ENCODE results near the gene ICOS.

Gene ICOS

DNA sequence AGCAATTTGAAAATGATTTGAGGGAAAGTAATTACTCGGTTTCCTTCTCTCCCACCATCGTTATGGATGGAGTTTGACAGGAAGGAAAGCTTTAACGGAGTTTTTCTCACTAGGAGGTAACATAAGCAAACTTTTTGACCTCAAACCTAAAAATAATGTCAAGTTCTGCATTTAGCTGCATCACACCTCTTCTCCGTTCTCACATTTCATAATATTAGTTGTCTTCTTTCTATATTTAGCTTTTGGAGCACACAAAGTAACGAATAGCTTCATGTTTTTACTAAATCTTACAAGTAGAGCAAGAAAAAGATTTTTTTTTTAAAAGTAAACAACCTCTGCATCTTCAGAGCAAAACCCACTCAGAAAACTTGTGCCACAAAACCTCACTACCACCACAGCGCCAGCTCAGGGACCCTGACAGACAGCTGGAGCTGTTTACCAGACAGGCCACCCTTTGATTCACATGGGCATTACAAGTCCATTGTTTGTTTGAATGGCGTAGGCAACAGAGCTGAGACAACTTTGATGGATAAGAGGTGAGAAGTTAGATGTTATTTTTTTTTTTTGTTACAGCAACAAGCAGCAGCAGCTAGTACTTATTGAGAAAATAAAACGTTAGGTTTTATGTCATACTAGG, 21.9 kb upstream of the ICOS start:
- TF ChIP-seq ESRRG (CRISPR knock-in tag; IDR thresholded peaks at IDR 0.05) (no peak), ZFP3 (CRISPR knock-in tag; IDR thresholded peaks at IDR 0.05) (no peak), ZFP30 (CRISPR knock-in tag; IDR thresholded peaks at IDR 0.05) (no peak), ISL1 (CRISPR knock-in tag; IDR thresholded peaks at IDR 0.05) (no peak), OSR1 (CRISPR knock-in tag; IDR thresholded peaks at IDR 0.05) (no peak), BACH2 (CRISPR knock-in tag; IDR thresholded peaks at IDR 0.05; ENCODE audit: borderline replicate concordance) (no peak)
- TF ChIP-seq, protein P1, sequence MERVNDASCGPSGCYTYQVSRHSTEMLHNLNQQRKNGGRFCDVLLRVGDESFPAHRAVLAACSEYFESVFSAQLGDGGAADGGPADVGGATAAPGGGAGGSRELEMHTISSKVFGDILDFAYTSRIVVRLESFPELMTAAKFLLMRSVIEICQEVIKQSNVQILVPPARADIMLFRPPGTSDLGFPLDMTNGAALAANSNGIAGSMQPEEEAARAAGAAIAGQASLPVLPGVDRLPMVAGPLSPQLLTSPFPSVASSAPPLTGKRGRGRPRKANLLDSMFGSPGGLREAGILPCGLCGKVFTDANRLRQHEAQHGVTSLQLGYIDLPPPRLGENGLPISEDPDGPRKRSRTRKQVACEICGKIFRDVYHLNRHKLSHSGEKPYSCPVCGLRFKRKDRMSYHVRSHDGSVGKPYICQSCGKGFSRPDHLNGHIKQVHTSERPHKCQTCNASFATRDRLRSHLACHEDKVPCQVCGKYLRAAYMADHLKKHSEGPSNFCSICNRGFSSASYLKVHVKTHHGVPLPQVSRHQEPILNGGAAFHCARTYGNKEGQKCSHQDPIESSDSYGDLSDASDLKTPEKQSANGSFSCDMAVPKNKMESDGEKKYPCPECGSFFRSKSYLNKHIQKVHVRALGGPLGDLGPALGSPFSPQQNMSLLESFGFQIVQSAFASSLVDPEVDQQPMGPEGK (CRISPR knock-in tag; IDR thresholded peaks at IDR 0.05; ENCODE audit: borderline replicate concordance) = no peak
- no peak for ATAC-seq

DNA sequence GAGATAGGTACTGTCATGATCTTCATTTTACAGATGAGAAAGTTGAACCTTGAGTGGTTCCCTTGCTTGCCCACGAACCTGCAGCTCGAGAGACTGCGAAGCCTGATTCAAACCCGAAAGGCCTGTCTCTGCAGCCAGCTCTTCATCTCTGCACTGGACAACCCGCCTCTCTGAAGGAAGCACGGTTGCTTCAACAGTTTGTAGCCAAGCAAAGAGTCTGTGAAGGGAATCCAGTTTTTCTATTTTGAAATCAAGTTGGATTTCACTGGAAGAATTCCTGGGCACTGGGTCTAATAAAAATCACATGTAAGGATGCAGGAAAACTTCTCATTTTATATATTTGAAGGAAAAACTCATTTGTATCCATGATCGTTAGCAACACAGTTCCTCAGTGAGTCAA, 21.3 kb upstream of the ICOS start:
- ATAC-seq = no peak
- TF ChIP-seq ZNF8 (CRISPR knock-in tag; IDR thresholded peaks at IDR 0.05) (no peak), ARNTL (CRISPR knock-in tag; IDR thresholded peaks at IDR 0.05; ENCODE audit: borderline replicate concordance, low read depth) (no peak), ESRRG (CRISPR knock-in tag; IDR thresholded peaks at IDR 0.05) (no peak), ZFP3 (CRISPR knock-in tag; IDR thresholded peaks at IDR 0.05) (no peak), BACH2 (CRISPR knock-in tag; IDR thresholded peaks at IDR 0.05; ENCODE audit: borderline replicate concordance) (no peak), ISL1 (CRISPR knock-in tag; IDR thresholded peaks at IDR 0.05) (no peak), ZC3H10 (CRISPR knock-in tag; IDR thresholded peaks at IDR 0.05) (no peak), PPARA (CRISPR knock-in tag; IDR thresholded peaks at IDR 0.05; ENCODE audit: borderline replicate concordance) (no peak), ZFP30 (CRISPR knock-in tag; IDR thresholded peaks at IDR 0.05) (no peak)
- TF ChIP-seq, protein P2, sequence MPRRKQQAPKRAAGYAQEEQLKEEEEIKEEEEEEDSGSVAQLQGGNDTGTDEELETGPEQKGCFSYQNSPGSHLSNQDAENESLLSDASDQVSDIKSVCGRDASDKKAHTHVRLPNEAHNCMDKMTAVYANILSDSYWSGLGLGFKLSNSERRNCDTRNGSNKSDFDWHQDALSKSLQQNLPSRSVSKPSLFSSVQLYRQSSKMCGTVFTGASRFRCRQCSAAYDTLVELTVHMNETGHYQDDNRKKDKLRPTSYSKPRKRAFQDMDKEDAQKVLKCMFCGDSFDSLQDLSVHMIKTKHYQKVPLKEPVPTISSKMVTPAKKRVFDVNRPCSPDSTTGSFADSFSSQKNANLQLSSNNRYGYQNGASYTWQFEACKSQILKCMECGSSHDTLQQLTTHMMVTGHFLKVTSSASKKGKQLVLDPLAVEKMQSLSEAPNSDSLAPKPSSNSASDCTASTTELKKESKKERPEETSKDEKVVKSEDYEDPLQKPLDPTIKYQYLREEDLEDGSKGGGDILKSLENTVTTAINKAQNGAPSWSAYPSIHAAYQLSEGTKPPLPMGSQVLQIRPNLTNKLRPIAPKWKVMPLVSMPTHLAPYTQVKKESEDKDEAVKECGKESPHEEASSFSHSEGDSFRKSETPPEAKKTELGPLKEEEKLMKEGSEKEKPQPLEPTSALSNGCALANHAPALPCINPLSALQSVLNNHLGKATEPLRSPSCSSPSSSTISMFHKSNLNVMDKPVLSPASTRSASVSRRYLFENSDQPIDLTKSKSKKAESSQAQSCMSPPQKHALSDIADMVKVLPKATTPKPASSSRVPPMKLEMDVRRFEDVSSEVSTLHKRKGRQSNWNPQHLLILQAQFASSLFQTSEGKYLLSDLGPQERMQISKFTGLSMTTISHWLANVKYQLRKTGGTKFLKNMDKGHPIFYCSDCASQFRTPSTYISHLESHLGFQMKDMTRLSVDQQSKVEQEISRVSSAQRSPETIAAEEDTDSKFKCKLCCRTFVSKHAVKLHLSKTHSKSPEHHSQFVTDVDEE (CRISPR knock-in tag; IDR thresholded peaks at IDR 0.05) = no peak

DNA sequence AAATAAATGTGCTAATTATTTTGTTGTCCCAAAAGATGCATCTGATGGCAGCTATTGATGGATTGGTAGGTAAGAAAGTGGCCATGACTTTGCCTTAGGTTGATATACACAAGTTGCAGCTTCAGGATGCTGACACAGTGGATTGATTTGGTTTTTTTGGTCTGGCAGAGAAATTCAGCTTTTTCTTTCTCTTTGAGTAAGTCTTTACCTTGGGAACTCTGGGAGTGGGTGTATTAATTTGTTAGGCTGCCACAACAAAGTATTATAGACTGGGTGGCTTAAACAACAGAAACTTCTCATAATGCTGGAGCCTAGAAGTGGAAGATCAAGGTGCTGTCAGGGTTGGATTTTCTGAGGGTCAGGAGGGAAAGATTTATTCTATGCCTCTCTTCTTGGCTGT, 19.8 kb upstream of the ICOS start:
- no peak for TF ChIP-seq ISL1 (CRISPR knock-in tag; IDR thresholded peaks at IDR 0.05)
- TF ChIP-seq, protein P3, sequence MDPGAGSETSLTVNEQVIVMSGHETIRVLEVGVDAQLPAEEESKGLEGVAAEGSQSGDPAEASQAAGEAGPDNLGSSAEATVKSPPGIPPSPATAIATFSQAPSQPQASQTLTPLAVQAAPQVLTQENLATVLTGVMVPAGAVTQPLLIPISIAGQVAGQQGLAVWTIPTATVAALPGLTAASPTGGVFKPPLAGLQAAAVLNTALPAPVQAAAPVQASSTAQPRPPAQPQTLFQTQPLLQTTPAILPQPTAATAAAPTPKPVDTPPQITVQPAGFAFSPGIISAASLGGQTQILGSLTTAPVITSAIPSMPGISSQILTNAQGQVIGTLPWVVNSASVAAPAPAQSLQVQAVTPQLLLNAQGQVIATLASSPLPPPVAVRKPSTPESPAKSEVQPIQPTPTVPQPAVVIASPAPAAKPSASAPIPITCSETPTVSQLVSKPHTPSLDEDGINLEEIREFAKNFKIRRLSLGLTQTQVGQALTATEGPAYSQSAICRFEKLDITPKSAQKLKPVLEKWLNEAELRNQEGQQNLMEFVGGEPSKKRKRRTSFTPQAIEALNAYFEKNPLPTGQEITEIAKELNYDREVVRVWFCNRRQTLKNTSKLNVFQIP (CRISPR knock-in tag; IDR thresholded peaks at IDR 0.05; ENCODE audit: borderline replicate concordance, low read depth) = no peak
- no peak for TF ChIP-seq CSDC2 (CRISPR knock-in tag; IDR thresholded peaks at IDR 0.05)
- TF ChIP-seq GLIS3 (CRISPR knock-in tag; IDR thresholded peaks at IDR 0.05) = no peak
- TF ChIP-seq TOX (CRISPR knock-in tag; IDR thresholded peaks at IDR 0.05; ENCODE audit: borderline replicate concordance) = no peak
- TF ChIP-seq, protein P2 (CRISPR knock-in tag; IDR thresholded peaks at IDR 0.05) = no peak
- no peak for TF ChIP-seq SNAI2 (CRISPR knock-in tag; IDR thresholded peaks at IDR 0.05)
- no peak for TF ChIP-seq ZFP3 (CRISPR knock-in tag; IDR thresholded peaks at IDR 0.05)
- no peak for TF ChIP-seq OSR1 (CRISPR knock-in tag; IDR thresholded peaks at IDR 0.05)
- TF ChIP-seq, protein P4, sequence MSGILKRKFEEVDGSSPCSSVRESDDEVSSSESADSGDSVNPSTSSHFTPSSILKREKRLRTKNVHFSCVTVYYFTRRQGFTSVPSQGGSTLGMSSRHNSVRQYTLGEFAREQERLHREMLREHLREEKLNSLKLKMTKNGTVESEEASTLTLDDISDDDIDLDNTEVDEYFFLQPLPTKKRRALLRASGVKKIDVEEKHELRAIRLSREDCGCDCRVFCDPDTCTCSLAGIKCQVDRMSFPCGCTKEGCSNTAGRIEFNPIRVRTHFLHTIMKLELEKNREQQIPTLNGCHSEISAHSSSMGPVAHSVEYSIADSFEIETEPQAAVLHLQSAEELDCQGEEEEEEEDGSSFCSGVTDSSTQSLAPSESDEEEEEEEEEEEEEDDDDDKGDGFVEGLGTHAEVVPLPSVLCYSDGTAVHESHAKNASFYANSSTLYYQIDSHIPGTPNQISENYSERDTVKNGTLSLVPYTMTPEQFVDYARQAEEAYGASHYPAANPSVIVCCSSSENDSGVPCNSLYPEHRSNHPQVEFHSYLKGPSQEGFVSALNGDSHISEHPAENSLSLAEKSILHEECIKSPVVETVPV (CRISPR knock-in tag; IDR thresholded peaks at IDR 0.05) = no peak
- no peak for TF ChIP-seq ZNF70 (CRISPR knock-in tag; IDR thresholded peaks at IDR 0.05)
- ATAC-seq = no peak

Measured in SK-N-SH treated with all-trans-retinoic acid at 6 μM for 48 hours (cell line).